MV-4-11 (cell line): ENCODE measurements around the gene PARD6G.

Source experiments
- DNase-seq: peaks from one replicate; lab custom pipeline; 2025; lab: John Stamatoyannopoulos, UW

Gene PARD6G

GRCh38 chr18:80190311-80190710 lies 57.0 kb downstream of the PARD6G start:
- no peak for DNase-seq

- DNase-seq, result no peak
These were observed 57.8 kb downstream of the PARD6G start for GRCh38 chr18:80189531-80189865.

- DNase-seq, result no peak
These were observed 58.4 kb downstream of the PARD6G start for GRCh38 chr18:80188643-80189530.

GRCh38 chr18:80187956-80188642 lies 59.2 kb downstream of the PARD6G start:
- no peak for DNase-seq

- no peak for DNase-seq
These were observed 61.8 kb downstream of the PARD6G start for GRCh38 chr18:80185545-80185944.

- DNase-seq, result no peak
These were observed 63.0 kb downstream of the PARD6G start for GRCh38 chr18:80184243-80184772.

- DNase-seq, result no peak
These were observed 63.9 kb downstream of the PARD6G start for GRCh38 chr18:80183273-80184050.

- DNase-seq, result no peak
These were observed 64.5 kb downstream of the PARD6G start for GRCh38 chr18:80182855-80183254.

GRCh38 chr18:80181642-80182461 lies 65.5 kb downstream of the PARD6G start:
- peak; percentile 47 for DNase-seq

- no peak for DNase-seq
These were observed 66.3 kb downstream of the PARD6G start for GRCh38 chr18:80180778-80181564.

- DNase-seq, result peak; percentile 82
These were observed 67.3 kb downstream of the PARD6G start for GRCh38 chr18:80179857-80180558.

GRCh38 chr18:80178935-80179818 lies 68.1 kb downstream of the PARD6G start:
- DNase-seq, result no peak

- no peak for DNase-seq
These were observed 70.2 kb downstream of the PARD6G start for GRCh38 chr18:80177128-80177527.

- DNase-seq, result no peak
These were observed 70.8 kb downstream of the PARD6G start for GRCh38 chr18:80176334-80177073.

- DNase-seq, result peak; percentile 45
These were observed 71.7 kb downstream of the PARD6G start for GRCh38 chr18:80175451-80176204.

- DNase-seq, result no peak
These were observed 74.3 kb downstream of the PARD6G start for GRCh38 chr18:80173060-80173459.

- no peak for DNase-seq
These were observed 75.3 kb downstream of the PARD6G start for GRCh38 chr18:80172056-80172455.
